WTC11 (cell line): ENCODE data around the gene VPS52. TPM values are rescaled to one million over a fixed set of nuclear protein-coding genes. Genes with fewer than 3 reads are reported as not detected.

Source experiments
- ATAC-seq: fragments of 200-7000 bp; cut with Tn5 transposase; 2 replicates; pipeline ENCODE4 v1.10.0; 2021; ENCODE audit warnings: mild to moderate bottlenecking, moderate library complexity
- CTCF ChIA-PET: fragments of 300-600 bp; sonication (Branson Sonifier 250); formaldehyde crosslinking; loops from one replicate; lab custom pipeline; 2021; ENCODE audit warnings: antibody characterized with exemption; lab: Charles Lee
- POLR2A ChIA-PET: fragments of 350-600 bp; sonication (Branson Sonifier 250); formaldehyde crosslinking; loops from one replicate; lab custom pipeline; 2021; ENCODE audit warnings: antibody characterized with exemption; lab: Charles Lee
- DNase-seq: peaks from one replicate; pipeline ENCODE4 v3.0.0; 2021; ENCODE audit warnings: low spot score
- H3K27ac Mint-ChIP-seq: 2 replicates; pipeline ENCODE4 v1.8.0; 2021; ENCODE audit warnings: mixed read lengths
- H3K27me3 Mint-ChIP-seq: 2 replicates; pipeline ENCODE4 v1.8.0; 2021; ENCODE audit warnings: low read depth, mild to moderate bottlenecking, moderate library complexity, mixed read lengths
- H3K36me3 Mint-ChIP-seq: 2 replicates; pipeline ENCODE4 v1.8.0; 2021; ENCODE audit warnings: mixed read lengths
- H3K4me1 Mint-ChIP-seq: 2 replicates; pipeline ENCODE4 v1.8.0; 2022; ENCODE audit warnings: mixed read lengths
- H3K4me3 Mint-ChIP-seq: 2 replicates; pipeline ENCODE4 v1.8.0; 2021; ENCODE audit warnings: mild to moderate bottlenecking, moderate library complexity, mixed read lengths
- H3K9me3 Mint-ChIP-seq: 2 replicates; pipeline ENCODE4 v1.8.0; 2021; ENCODE audit warnings: mixed read lengths
- E2F1 ChIP-seq: sonication (generic); formaldehyde crosslinking; IDR thresholded peaks from 2 replicates; pipeline ENCODE4 v1.8.0; 2022; ENCODE audit warnings: mild to moderate bottlenecking, missing genetic modification reagents
- EMX1 ChIP-seq: fragments of 250-450 bp; sonication (Bioruptor Pico); IDR thresholded peaks from 2 replicates; pipeline ENCODE4 v1.8.0; 2021; ENCODE audit warnings: mild to moderate bottlenecking
- FOXP1 ChIP-seq: sonication (generic); formaldehyde crosslinking; IDR thresholded peaks from 2 replicates; pipeline ENCODE4 v1.8.0; 2022; ENCODE audit warnings: missing genetic modification reagents, mild to moderate bottlenecking, moderate library complexity, borderline replicate concordance
- HMGA2 ChIP-seq: fragments of 250-450 bp; sonication (Bioruptor Pico); IDR thresholded peaks from 2 replicates; pipeline ENCODE4 v1.4.0; 2021; ENCODE audit warnings: mild to moderate bottlenecking, moderate library complexity
- HMGXB4 ChIP-seq: sonication (generic); formaldehyde crosslinking; IDR thresholded peaks from 2 replicates; pipeline ENCODE4 v1.8.1; 2023; ENCODE audit warnings: mild to moderate bottlenecking, moderate library complexity, missing genetic modification reagents
- JUN ChIP-seq: sonication (generic); formaldehyde crosslinking; IDR thresholded peaks from 2 replicates; pipeline ENCODE4 v1.8.0; 2023; ENCODE audit warnings: mild to moderate bottlenecking, missing genetic modification reagents
- MXD4 ChIP-seq: fragments of 250-450 bp; sonication (Bioruptor Pico); IDR thresholded peaks from 2 replicates; pipeline ENCODE4 v1.8.0; 2021; ENCODE audit warnings: mild to moderate bottlenecking, moderate library complexity, borderline replicate concordance
- MYBL2 ChIP-seq: sonication (generic); formaldehyde crosslinking; IDR thresholded peaks from 2 replicates; pipeline ENCODE4 v1.8.1; 2023; ENCODE audit warnings: mild to moderate bottlenecking, moderate library complexity, missing genetic modification reagents
- NFATC4 ChIP-seq: fragments of 250-450 bp; sonication (Bioruptor Pico); IDR thresholded peaks from 2 replicates; pipeline ENCODE4 v1.9.0; 2021; ENCODE audit warnings: mild to moderate bottlenecking
- NR1H2 ChIP-seq: sonication (generic); formaldehyde crosslinking; IDR thresholded peaks from 2 replicates; pipeline ENCODE4 v1.9.0; 2021; ENCODE audit warnings: mild to moderate bottlenecking, moderate library complexity, missing genetic modification reagents
- OVOL2 ChIP-seq: fragments of 250-450 bp; sonication (Bioruptor Pico); IDR thresholded peaks from 2 replicates; pipeline ENCODE4 v1.9.0; 2021; ENCODE audit warnings: mild to moderate bottlenecking, borderline replicate concordance
- PREB ChIP-seq: sonication (generic); formaldehyde crosslinking; IDR thresholded peaks from 2 replicates; pipeline ENCODE4 v1.8.1; 2022; ENCODE audit warnings: mild to moderate bottlenecking, missing genetic modification reagents, moderate library complexity, borderline replicate concordance
- PRRX2 ChIP-seq: fragments of 250-450 bp; sonication (Bioruptor Pico); IDR thresholded peaks from 2 replicates; pipeline ENCODE4 v1.8.0; 2021; ENCODE audit warnings: mild to moderate bottlenecking
- SMAD4 ChIP-seq: sonication (generic); formaldehyde crosslinking; IDR thresholded peaks from 2 replicates; pipeline ENCODE4 v1.8.0; 2022; ENCODE audit warnings: mild to moderate bottlenecking, missing genetic modification reagents
- USF2 ChIP-seq: sonication (generic); formaldehyde crosslinking; IDR thresholded peaks from 2 replicates; pipeline ENCODE4 v1.8.1; 2023; ENCODE audit warnings: mild to moderate bottlenecking, missing genetic modification reagents, moderate library complexity
- ZBTB21 ChIP-seq: sonication (generic); formaldehyde crosslinking; IDR thresholded peaks from 2 replicates; pipeline ENCODE4 v1.8.1; 2023; ENCODE audit warnings: mild to moderate bottlenecking, missing genetic modification reagents, borderline replicate concordance
- ZMAT4 ChIP-seq: fragments of 250-450 bp; sonication (Bioruptor Pico); IDR thresholded peaks from 2 replicates; pipeline ENCODE4 v1.9.0; 2021; ENCODE audit warnings: mild to moderate bottlenecking
- ZNF317 ChIP-seq: sonication (generic); formaldehyde crosslinking; IDR thresholded peaks from 2 replicates; pipeline ENCODE4 v1.8.1; 2023; ENCODE audit warnings: low read depth, mild to moderate bottlenecking, moderate library complexity, missing genetic modification reagents, borderline replicate concordance
- total RNA-seq: library from RNA; stranded (reverse); gene quantifications from 3 replicates; pipeline ENCODE4 v1.2.3, GENCODE V29; 2021
- TF ChIP-seq, protein P1 (sequence below): sonication (generic); formaldehyde crosslinking; IDR thresholded peaks from 2 replicates; pipeline ENCODE4 v1.8.0; 2022; ENCODE audit warnings: mild to moderate bottlenecking, missing genetic modification reagents

The VPS52 gene
- total RNA-seq, 1 experiment from 2014 or later: 46.8 TPM

GRCh38 chr6:33321227-33321626, 49.6 kb upstream of the VPS52 start:
- Mint-ChIP-seq H3K4me1 (peaks cover 65% of the 10 kb centered on the region), H3K9me3 (no peaks in the 10 kb centered on the region), H3K27ac (peak overlapping the region; percentile 87), H3K36me3 (peaks cover 21% of the 10 kb centered on the region), H3K4me3 (peak overlapping the region; percentile 91), H3K27me3 (no peaks in the 10 kb centered on the region; the same call in 1 of the 2 replicates)
- no peak for ATAC-seq
- ChIA-PET CTCF (interaction anchor here (0.9 to 1.5 kb wide), 4 partner anchors 9 to 44 kb away, joined by 3 to 6 read pairs (median 4); no protein-coding TSS in a partner anchor), POLR2A (interaction anchor here (0.6 kb wide), 2 partner anchors 21 to 350 kb away, joined by 3 to 6 read pairs; no protein-coding TSS in a partner anchor)
- DNase-seq: no peak
- no peak for TF ChIP-seq HMGXB4 (CRISPR knock-in tag)
- no peak for TF ChIP-seq ZBTB21 (CRISPR knock-in tag)
- no peak for TF ChIP-seq FOXP1 (CRISPR knock-in tag)
- no peak for TF ChIP-seq NR1H2 (CRISPR knock-in tag)
- TF ChIP-seq SMAD4 (CRISPR knock-in tag): no peak
- TF ChIP-seq PRRX2: no peak
- no peak for TF ChIP-seq MYBL2 (CRISPR knock-in tag)
- TF ChIP-seq ZNF317 (CRISPR knock-in tag): no peak
- TF ChIP-seq, protein P1, sequence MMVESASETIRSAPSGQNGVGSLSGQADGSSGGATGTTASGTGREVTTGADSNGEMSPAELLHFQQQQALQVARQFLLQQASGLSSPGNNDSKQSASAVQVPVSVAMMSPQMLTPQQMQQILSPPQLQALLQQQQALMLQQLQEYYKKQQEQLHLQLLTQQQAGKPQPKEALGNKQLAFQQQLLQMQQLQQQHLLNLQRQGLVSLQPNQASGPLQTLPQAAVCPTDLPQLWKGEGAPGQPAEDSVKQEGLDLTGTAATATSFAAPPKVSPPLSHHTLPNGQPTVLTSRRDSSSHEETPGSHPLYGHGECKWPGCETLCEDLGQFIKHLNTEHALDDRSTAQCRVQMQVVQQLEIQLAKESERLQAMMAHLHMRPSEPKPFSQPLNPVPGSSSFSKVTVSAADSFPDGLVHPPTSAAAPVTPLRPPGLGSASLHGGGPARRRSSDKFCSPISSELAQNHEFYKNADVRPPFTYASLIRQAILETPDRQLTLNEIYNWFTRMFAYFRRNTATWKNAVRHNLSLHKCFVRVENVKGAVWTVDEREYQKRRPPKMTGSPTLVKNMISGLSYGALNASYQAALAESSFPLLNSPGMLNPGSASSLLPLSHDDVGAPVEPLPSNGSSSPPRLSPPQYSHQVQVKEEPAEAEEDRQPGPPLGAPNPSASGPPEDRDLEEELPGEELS: no peak
- TF ChIP-seq E2F1: no peak
- no peak for TF ChIP-seq PREB (CRISPR knock-in tag)
- no peak for TF ChIP-seq USF2 (CRISPR knock-in tag)
- TF ChIP-seq OVOL2 (CRISPR knock-in tag): no peak
- no peak for TF ChIP-seq NFATC4 (CRISPR knock-in tag)
- TF ChIP-seq ZMAT4 (CRISPR knock-in tag): no peak
- no peak for TF ChIP-seq EMX1 (CRISPR knock-in tag)
- no peak for TF ChIP-seq JUN (CRISPR knock-in tag)
- TF ChIP-seq HMGA2 (CRISPR knock-in tag): no peak
- no peak for TF ChIP-seq MXD4
